Measurements from ENCODE around the gene WWOX.

DNA sequence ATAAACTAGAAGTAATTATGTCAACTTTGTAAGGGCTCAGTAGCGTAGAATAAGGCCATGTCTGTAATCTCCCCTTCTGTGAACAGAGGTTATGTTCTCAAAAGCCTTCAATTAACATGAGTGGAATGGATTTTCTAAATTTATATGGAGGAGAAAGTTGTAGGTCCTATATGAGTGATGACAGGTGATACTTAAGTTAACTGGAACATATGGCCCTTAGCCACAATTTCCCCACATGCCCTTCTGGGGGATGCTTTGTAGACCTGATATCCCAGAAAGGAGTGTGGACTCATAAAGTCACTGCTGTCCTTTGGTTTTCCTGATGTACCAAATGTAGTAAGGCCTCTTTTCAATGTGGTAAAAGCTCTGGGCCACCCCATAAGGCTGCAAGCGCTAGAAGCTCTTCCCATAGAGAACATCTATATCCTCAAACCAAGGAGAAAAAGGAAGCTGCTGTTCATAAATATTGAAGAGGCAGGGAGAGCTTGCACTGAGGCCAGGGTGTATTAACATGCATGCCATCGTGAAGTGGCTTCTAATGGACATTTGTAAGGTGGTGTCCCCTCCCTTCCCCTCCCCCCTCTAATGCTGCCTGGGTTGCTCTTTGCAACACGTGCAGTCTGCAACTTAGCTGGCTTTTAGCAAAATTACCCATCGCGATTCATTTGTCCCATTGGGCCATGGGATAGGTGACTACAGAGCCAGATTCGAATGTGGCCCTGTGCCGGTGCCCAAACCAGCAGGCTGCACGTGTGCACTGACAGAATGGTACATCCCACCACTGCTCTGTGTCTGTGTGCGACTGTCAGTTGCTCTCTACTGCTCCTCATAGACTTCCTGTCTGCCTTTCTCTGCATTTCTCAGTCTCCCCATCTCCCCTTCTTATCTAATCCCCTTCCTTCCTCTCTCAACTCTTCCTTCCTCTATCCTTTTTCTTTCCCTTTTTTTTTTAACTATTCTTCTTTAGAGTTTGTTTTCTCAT is 269.0 kb downstream of the WWOX start:
- no peak for TF ChIP-seq TAF1 (IDR thresholded peaks at IDR 0.05; ENCODE audit: borderline replicate concordance, insufficient read depth, low read length)
- no peak for TF ChIP-seq POLR2AphosphoS5 (IDR thresholded peaks at IDR 0.05; ENCODE audit: low read depth, low read length)
- TF ChIP-seq, protein P1, sequence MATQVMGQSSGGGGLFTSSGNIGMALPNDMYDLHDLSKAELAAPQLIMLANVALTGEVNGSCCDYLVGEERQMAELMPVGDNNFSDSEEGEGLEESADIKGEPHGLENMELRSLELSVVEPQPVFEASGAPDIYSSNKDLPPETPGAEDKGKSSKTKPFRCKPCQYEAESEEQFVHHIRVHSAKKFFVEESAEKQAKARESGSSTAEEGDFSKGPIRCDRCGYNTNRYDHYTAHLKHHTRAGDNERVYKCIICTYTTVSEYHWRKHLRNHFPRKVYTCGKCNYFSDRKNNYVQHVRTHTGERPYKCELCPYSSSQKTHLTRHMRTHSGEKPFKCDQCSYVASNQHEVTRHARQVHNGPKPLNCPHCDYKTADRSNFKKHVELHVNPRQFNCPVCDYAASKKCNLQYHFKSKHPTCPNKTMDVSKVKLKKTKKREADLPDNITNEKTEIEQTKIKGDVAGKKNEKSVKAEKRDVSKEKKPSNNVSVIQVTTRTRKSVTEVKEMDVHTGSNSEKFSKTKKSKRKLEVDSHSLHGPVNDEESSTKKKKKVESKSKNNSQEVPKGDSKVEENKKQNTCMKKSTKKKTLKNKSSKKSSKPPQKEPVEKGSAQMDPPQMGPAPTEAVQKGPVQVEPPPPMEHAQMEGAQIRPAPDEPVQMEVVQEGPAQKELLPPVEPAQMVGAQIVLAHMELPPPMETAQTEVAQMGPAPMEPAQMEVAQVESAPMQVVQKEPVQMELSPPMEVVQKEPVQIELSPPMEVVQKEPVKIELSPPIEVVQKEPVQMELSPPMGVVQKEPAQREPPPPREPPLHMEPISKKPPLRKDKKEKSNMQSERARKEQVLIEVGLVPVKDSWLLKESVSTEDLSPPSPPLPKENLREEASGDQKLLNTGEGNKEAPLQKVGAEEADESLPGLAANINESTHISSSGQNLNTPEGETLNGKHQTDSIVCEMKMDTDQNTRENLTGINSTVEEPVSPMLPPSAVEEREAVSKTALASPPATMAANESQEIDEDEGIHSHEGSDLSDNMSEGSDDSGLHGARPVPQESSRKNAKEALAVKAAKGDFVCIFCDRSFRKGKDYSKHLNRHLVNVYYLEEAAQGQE (IDR thresholded peaks at IDR 0.05; ENCODE audit: insufficient read depth in 1 of 2, low read depth in 2 of 2, low read length in 2 of 2), result no peak
